ENCODE results near the gene USF3. TPM values are rescaled to one million over a fixed set of nuclear protein-coding genes. Genes with fewer than 3 reads are reported as not detected.

USF3 gene
- total RNA-seq, 2 experiments from 2014 or later, result 11.7 to 18.1 TPM

- Histone ChIP-seq H3K79me2 (ENCODE audit: insufficient read depth, low read depth, low read length) (no peaks in the 10 kb centered on the region), H3K9me3 (ENCODE audit: low read length) (no peaks in the 10 kb centered on the region), H2AFZ (ENCODE audit: low read length) (no peak overlapping the region), H3K4me1 (ENCODE audit: insufficient read depth, low read length, poor library complexity, severe bottlenecking) (peaks cover 39% of the 10 kb centered on the region), H3K4me2 (ENCODE audit: low read length) (peak overlapping the region; percentile 72; the same call in 1 of the 2 replicates), H3K27ac (ENCODE audit: low read depth, low read length, poor library complexity, severe bottlenecking) (peak overlapping the region; percentile 88), H4K20me1 (ENCODE audit: insufficient read depth, low read length) (no peaks in the 10 kb centered on the region), H3K36me3 (ENCODE audit: insufficient read depth, low read length) (peaks cover 35% of the 10 kb centered on the region), H3K4me3 (ENCODE audit: low read depth, low read length, poor library complexity, severe bottlenecking) (no peak overlapping the region), H3K9me2 (ENCODE audit: insufficient read depth, low read length) (no peaks in the 10 kb centered on the region)
- intact Hi-C loops (cut with micrococcal nuclease; ENCODE audit: unreplicated experiment), result loop anchor here (2.0 kb wide), 1 partner anchor 51 kb away; no protein-coding TSS in a partner anchor
- BruUV-seq (replicated peaks), result no TSS peak
- POLR2A ChIA-PET, result interaction anchor here (0.6 to 2.3 kb wide), 2 partner anchors 11 to 46 kb away, joined by 3 to 8 read pairs; no protein-coding TSS in a partner anchor
- CTCF ChIA-PET (ENCODE audit: unreplicated experiment), result no interaction called here
- no peak for TF ChIP-seq CTCF (conservative IDR thresholded peaks at IDR 0.05; ENCODE audit: low read length)
- no peak for TF ChIP-seq EZH2phosphoT487 (IDR thresholded peaks at IDR 0.05; ENCODE audit: borderline replicate concordance, low read depth, low read length)
- peak; percentile 23 for DNase-seq (ENCODE audit: low spot score)
Measured at GRCh38 chr3:113658107-113658506, 38.3 kb downstream of the USF3 start.

GRCh38 chr3:113654851-113655250 lies 41.6 kb downstream of the USF3 start:
- H4K20me1 ChIP-seq (ENCODE audit: insufficient read depth, low read length), result no peaks in the 10 kb centered on the region
- TF ChIP-seq CTCF (conservative IDR thresholded peaks at IDR 0.05; ENCODE audit: low read length), result no peak
- TF ChIP-seq EZH2phosphoT487 (IDR thresholded peaks at IDR 0.05; ENCODE audit: borderline replicate concordance, low read depth, low read length), result no peak
- ChIA-PET CTCF (ENCODE audit: unreplicated experiment) (no interaction called here), POLR2A (interaction anchor here (1.2 kb wide), 1 partner anchor 14 kb away, joined by 3 read pairs; no protein-coding TSS in a partner anchor)
- no peaks in the 10 kb centered on the region for H3K9me2 ChIP-seq (ENCODE audit: insufficient read depth, low read length)
- no peaks in the 10 kb centered on the region for H3K79me2 ChIP-seq (ENCODE audit: insufficient read depth, low read depth, low read length)
- DNase-seq (ENCODE audit: low spot score), result no peak
- no peak overlapping the region for H2AFZ ChIP-seq (ENCODE audit: low read length)
- BruUV-seq (replicated peaks), result no TSS peak
- peaks cover 21% of the 10 kb centered on the region for H3K4me1 ChIP-seq (ENCODE audit: insufficient read depth, low read length, poor library complexity, severe bottlenecking)
- intact Hi-C loops (cut with micrococcal nuclease; ENCODE audit: unreplicated experiment), result no loop called here
- H3K4me2 ChIP-seq (ENCODE audit: low read length), result no peak overlapping the region
- no peak overlapping the region for H3K4me3 ChIP-seq (ENCODE audit: low read depth, low read length, poor library complexity, severe bottlenecking)
- peaks cover 11% of the 10 kb centered on the region for H3K36me3 ChIP-seq (ENCODE audit: insufficient read depth, low read length)
- H3K27ac ChIP-seq (ENCODE audit: low read depth, low read length, poor library complexity, severe bottlenecking), result no peak overlapping the region
- H3K9me3 ChIP-seq (ENCODE audit: low read length), result no peaks in the 10 kb centered on the region

GRCh38 chr3:113654310-113654709 lies 42.1 kb downstream of the USF3 start:
- CTCF ChIA-PET (ENCODE audit: unreplicated experiment), result no interaction called here
- Histone ChIP-seq H3K4me1 (ENCODE audit: insufficient read depth, low read length, poor library complexity, severe bottlenecking) (peaks cover 16% of the 10 kb centered on the region), H3K79me2 (ENCODE audit: insufficient read depth, low read depth, low read length) (no peaks in the 10 kb centered on the region), H3K27ac (ENCODE audit: low read depth, low read length, poor library complexity, severe bottlenecking) (no peak overlapping the region), H3K4me2 (ENCODE audit: low read length) (no peak overlapping the region), H3K4me3 (ENCODE audit: low read depth, low read length, poor library complexity, severe bottlenecking) (no peak overlapping the region), H3K9me3 (ENCODE audit: low read length) (no peaks in the 10 kb centered on the region), H2AFZ (ENCODE audit: low read length) (no peak overlapping the region), H3K36me3 (ENCODE audit: insufficient read depth, low read length) (peaks cover 7% of the 10 kb centered on the region; the same call in 1 of the 2 replicates), H4K20me1 (ENCODE audit: insufficient read depth, low read length) (no peaks in the 10 kb centered on the region), H3K9me2 (ENCODE audit: insufficient read depth, low read length) (no peaks in the 10 kb centered on the region)
- intact Hi-C loops (cut with micrococcal nuclease; ENCODE audit: unreplicated experiment), result no loop called here
- POLR2A ChIA-PET, result interaction anchor here (0.6 to 1.2 kb wide), 2 partner anchors 13 to 167 kb away, joined by 3 read pairs; no protein-coding TSS in a partner anchor
- DNase-seq (ENCODE audit: low spot score), result no peak
- TF ChIP-seq EZH2phosphoT487 (IDR thresholded peaks at IDR 0.05; ENCODE audit: borderline replicate concordance, low read depth, low read length) (no peak), CTCF (conservative IDR thresholded peaks at IDR 0.05; ENCODE audit: low read length) (no peak)
- no TSS peak for BruUV-seq (replicated peaks)

Measured in OCI-LY7 (cell line).